Gastrocnemius medialis (tissue), 4 donors: ENCODE measurements around the gene AKAP4. TPM values are rescaled to one million over a fixed set of nuclear protein-coding genes. Genes with fewer than 3 reads are reported as not detected.

Source experiments
- ATAC-seq, 2 donors: fragments of 150-250 bp; one replicate each; pipeline ENCODE4 v1.9.1; 2016
- DNase-seq, 2 donors: peaks; one replicate each; pipeline ENCODE4 v3.0.0-alpha.2; 2019
- H3K27ac ChIP-seq, 4 donors: fragments of 200-600 bp; sonication (generic); 1 replicate in 1 of 4; 2 replicates in 3 of 4; pipeline ENCODE4 v1.5.1; 2016 to 2018; ENCODE audit warnings: mild to moderate bottlenecking in 2 of 4, moderate library complexity in 1 of 4
- H3K27me3 ChIP-seq, 3 donors: fragments of 200-600 bp; sonication (generic) in 2 of 3; 1 replicate in 1 of 3; 2 replicates in 2 of 3; pipeline versions ENCODE4 v1.5.1 to v1.6.0; 2016 to 2019; ENCODE audit warnings: mild to moderate bottlenecking in 1 of 3, moderate library complexity in 1 of 3
- H3K36me3 ChIP-seq, 2 donors: fragments of 200-600 bp; sonication (generic) in 1 of 2; one replicate each; pipeline ENCODE4 v1.5.1; 2017 to 2018
- H3K4me1 ChIP-seq, 2 donors: fragments of 200-600 bp; sonication (generic) in 1 of 2; one replicate each; pipeline ENCODE4 v1.5.1; 2016 to 2017; ENCODE audit warnings: mild to moderate bottlenecking in 2 of 2
- H3K4me3 ChIP-seq, 4 donors: fragments of 200-600 bp; sonication (generic) in 3 of 4; 1 replicate in 1 of 4; 2 replicates in 3 of 4; pipeline ENCODE4 v1.5.1; 2016 to 2019; ENCODE audit warnings: mild to moderate bottlenecking in 2 of 4
- H3K9me3 ChIP-seq, 3 donors: fragments of 200-600 bp; sonication (generic) in 2 of 3; 1 replicate in 1 of 3; 2 replicates in 2 of 3; pipeline ENCODE4 v1.5.1; 2016 to 2019
- POLR2A ChIP-seq, 2 donors: fragments of 450-650 bp; IDR thresholded peaks; one replicate each; pipeline ENCODE4 v1.6.1; 2017; ENCODE audit warnings: antibody characterized with exemption in 2 of 2, mild to moderate bottlenecking in 2 of 2, moderate library complexity in 2 of 2
- in situ Hi-C, 4 donors: fragments of 200-750 bp; cut with MboI; loops; one replicate each; pipeline versions ENCODE4 v1.15.0 to v1.8.0; 2017; ENCODE audit warnings: low sequenced_read_pairs in 4 of 4
- intact Hi-C: fragments of 100-400 bp; cut with DNase I; formaldehyde crosslinking; loops from one replicate; pipeline ENCODE4 v1.15.1; 2023; ENCODE audit warnings: low total_unique reads
- total RNA-seq, 4 donors: library from RNA; depleted of rRNA; stranded (reverse); fragments of >200 nt; gene quantifications; one replicate each; pipeline versions ENCODE4 v1.1.0 to v1.2.3, GENCODE V29; 2016
- TF ChIP-seq, protein P1 (sequence below), 5 experiments: fragments of 450-650 bp in 3 of 5; fragments of 200-600 bp in 2 of 5; sonication (generic) in 2 of 5; IDR thresholded peaks in 4 of 5; conservative IDR thresholded peaks in 1 of 5; 1 replicate in 4 of 5; 2 replicates in 1 of 5; pipeline ENCODE4 v1.5.1; 2016 to 2019; ENCODE audit warnings: antibody characterized with exemption in 5 of 5, mild to moderate bottlenecking in 3 of 5, moderate library complexity in 3 of 5

Gene AKAP4, protein sequence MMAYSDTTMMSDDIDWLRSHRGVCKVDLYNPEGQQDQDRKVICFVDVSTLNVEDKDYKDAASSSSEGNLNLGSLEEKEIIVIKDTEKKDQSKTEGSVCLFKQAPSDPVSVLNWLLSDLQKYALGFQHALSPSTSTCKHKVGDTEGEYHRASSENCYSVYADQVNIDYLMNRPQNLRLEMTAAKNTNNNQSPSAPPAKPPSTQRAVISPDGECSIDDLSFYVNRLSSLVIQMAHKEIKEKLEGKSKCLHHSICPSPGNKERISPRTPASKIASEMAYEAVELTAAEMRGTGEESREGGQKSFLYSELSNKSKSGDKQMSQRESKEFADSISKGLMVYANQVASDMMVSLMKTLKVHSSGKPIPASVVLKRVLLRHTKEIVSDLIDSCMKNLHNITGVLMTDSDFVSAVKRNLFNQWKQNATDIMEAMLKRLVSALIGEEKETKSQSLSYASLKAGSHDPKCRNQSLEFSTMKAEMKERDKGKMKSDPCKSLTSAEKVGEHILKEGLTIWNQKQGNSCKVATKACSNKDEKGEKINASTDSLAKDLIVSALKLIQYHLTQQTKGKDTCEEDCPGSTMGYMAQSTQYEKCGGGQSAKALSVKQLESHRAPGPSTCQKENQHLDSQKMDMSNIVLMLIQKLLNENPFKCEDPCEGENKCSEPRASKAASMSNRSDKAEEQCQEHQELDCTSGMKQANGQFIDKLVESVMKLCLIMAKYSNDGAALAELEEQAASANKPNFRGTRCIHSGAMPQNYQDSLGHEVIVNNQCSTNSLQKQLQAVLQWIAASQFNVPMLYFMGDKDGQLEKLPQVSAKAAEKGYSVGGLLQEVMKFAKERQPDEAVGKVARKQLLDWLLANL
- total RNA-seq = not detected

GRCh38 chrX:50200907-50201306, at the start of gene AKAP4:
TSS of gene AKAP4 (minus strand) at chrX:50201007. CDS start at chrX:50200889, 118 bp downstream.
- Histone ChIP-seq H3K9me3 (no peaks in the 10 kb centered on the region), H3K27ac (no peak within 1 kb of the TSS), H3K27me3 (no peaks in the 10 kb centered on the region), H3K4me3 (no peak within 1 kb of the TSS), H3K36me3 (no peaks in the 10 kb centered on the region), H3K4me1 (peaks cover 0 to 7% of the 10 kb centered on the region in 2 donors)
- ATAC-seq = no peak
- intact Hi-C loops = no loop called here
- TF ChIP-seq POLR2A (IDR thresholded peaks at IDR 0.05) = no peak
- in situ Hi-C loops = no loop called here
- no peak for DNase-seq

DNA sequence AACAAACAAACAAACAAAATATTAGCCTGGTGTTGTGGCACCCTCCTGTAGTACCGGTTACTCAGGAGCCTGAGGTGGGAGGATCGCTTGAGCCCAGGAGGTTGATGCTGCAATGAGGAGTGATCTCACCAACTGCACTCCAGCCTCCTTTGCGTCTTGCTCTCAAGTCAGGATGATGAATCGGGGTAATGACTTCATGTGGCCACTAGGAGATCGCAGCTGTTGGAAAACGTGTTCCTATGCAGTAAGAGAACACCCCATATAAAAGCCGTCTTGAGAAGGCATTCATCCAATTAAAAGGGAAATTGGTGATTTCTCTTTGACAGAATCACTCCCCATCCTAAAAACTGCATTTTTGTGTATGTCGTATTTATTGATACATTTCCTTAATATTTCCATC, 10.7 kb upstream of the AKAP4 start:
- Histone ChIP-seq H3K36me3 (no peaks in the 10 kb centered on the region), H3K4me3 (no peak overlapping the region), H3K4me1 (no peaks in the 10 kb centered on the region), H3K27ac (no peak overlapping the region), H3K27me3 (no peaks in the 10 kb centered on the region), H3K9me3 (no peaks in the 10 kb centered on the region)
- DNase-seq (no peak), ATAC-seq (no peak)
- no peak for TF ChIP-seq POLR2A (IDR thresholded peaks at IDR 0.05)
- TF ChIP-seq, protein P1, sequence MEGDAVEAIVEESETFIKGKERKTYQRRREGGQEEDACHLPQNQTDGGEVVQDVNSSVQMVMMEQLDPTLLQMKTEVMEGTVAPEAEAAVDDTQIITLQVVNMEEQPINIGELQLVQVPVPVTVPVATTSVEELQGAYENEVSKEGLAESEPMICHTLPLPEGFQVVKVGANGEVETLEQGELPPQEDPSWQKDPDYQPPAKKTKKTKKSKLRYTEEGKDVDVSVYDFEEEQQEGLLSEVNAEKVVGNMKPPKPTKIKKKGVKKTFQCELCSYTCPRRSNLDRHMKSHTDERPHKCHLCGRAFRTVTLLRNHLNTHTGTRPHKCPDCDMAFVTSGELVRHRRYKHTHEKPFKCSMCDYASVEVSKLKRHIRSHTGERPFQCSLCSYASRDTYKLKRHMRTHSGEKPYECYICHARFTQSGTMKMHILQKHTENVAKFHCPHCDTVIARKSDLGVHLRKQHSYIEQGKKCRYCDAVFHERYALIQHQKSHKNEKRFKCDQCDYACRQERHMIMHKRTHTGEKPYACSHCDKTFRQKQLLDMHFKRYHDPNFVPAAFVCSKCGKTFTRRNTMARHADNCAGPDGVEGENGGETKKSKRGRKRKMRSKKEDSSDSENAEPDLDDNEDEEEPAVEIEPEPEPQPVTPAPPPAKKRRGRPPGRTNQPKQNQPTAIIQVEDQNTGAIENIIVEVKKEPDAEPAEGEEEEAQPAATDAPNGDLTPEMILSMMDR (IDR thresholded peaks at IDR 0.05 in 4 of 5, conservative IDR thresholded peaks at IDR 0.05 in 1 of 5) = no peak
- in situ Hi-C loops = no loop called here
- intact Hi-C loops = no loop called here

DNA sequence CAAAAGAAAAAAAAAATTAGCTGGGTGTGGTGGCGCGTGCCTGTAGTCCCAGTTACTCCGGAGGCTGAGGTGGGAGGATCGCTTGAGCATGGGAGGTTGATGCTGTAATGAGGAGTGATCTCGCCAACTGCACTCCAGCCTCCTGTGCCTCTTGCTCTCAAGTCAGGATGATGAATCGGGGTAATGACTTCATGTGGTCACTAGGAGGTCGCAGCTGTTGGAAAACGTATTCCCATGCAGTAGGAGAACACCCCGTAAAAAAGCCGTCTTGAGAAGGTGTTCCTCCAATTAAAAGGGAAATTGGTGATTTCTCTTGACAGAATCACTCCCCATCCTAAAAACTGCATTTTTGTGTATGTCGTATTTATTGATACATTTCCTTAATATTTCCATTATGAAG, 5.9 kb upstream of the AKAP4 start:
- intact Hi-C loops (no loop called here), in situ Hi-C loops (no loop called here)
- H3K27ac ChIP-seq = no peak overlapping the region
- H3K27me3 ChIP-seq = no peaks in the 10 kb centered on the region
- DNase-seq (no peak), ATAC-seq (no peak)
- no peak overlapping the region for H3K4me3 ChIP-seq
- H3K36me3 ChIP-seq = no peaks in the 10 kb centered on the region
- peaks cover 0 to 7% of the 10 kb centered on the region in 2 donors for H3K4me1 ChIP-seq
- H3K9me3 ChIP-seq = no peaks in the 10 kb centered on the region
- TF ChIP-seq, protein P1 (IDR thresholded peaks at IDR 0.05 in 4 of 5, conservative IDR thresholded peaks at IDR 0.05 in 1 of 5) = no peak
- TF ChIP-seq POLR2A (IDR thresholded peaks at IDR 0.05) = no peak

- peak within 1 kb of the TSS in 3 of 4 donors; percentile 35 to 59 (median 53) for H3K27ac ChIP-seq
- ATAC-seq = peak; percentile 70 to 97
Measured at GRCh38 chrX:50204364-50204899, 3.6 kb upstream of the AKAP4 start, which contains the start of gene CCNB3. TSS of gene CCNB3 (plus strand) at chrX:50204765. CDS start at chrX:50285164, 80,399 bp downstream.

More at GRCh38 chrX:50204364-50204899, 3.6 kb upstream of the AKAP4 start, which contains the start of gene CCNB3:
- TF ChIP-seq POLR2A (IDR thresholded peaks at IDR 0.05) = peak in 1 of 2 donors; percentile 25
- TF ChIP-seq, protein P1 (IDR thresholded peaks at IDR 0.05 in 4 of 5, conservative IDR thresholded peaks at IDR 0.05 in 1 of 5) = peak in 4 of 5 experiments; percentile 35 to 62 (median 60)
- in situ Hi-C loops = no loop called here
- Histone ChIP-seq H3K4me3 (peak within 1 kb of the TSS; percentile 41 to 52 (median 46)), H3K4me1 (peaks cover 0 to 7% of the 10 kb centered on the region in 2 donors), H3K36me3 (no peaks in the 10 kb centered on the region), H3K27me3 (no peaks in the 10 kb centered on the region), H3K9me3 (no peaks in the 10 kb centered on the region)
- intact Hi-C loops = loop anchor here (2.0 kb wide), 1 partner anchor 290 kb away; no protein-coding TSS in a partner anchor
- peak; percentile 24 to 60 for DNase-seq
